OCI-LY7 (cell line): ENCODE results near the gene LCN12.

Source experiments
- CTCF ChIP-seq: fragments of 200-600 bp; sonication (generic); conservative IDR thresholded peaks from 2 replicates; pipeline ENCODE4 v1.5.1; 2014; ENCODE audit warnings: mild to moderate bottlenecking, antibody characterized with exemption, low read length, moderate library complexity, mixed read lengths
- EZH2phosphoT487 ChIP-seq: fragments of 200-600 bp; sonication (generic); IDR thresholded peaks from 2 replicates; pipeline ENCODE4 v1.6.1; 2018; ENCODE audit warnings: low read depth, borderline replicate concordance, mild to moderate bottlenecking, mixed run types, antibody characterized with exemption, low read length, moderate library complexity, mixed read lengths

GRCh38 chr9:136949817-136950655 lies 2.0 kb upstream of the LCN12 start:
- TF ChIP-seq CTCF (peak; percentile 25; the same call in 1 of the 2 replicates), EZH2phosphoT487 (no peak)
